HepG2 (cell line): ENCODE results near the gene PPP2R2C. TPM values are rescaled to one million over a fixed set of nuclear protein-coding genes. Genes with fewer than 3 reads are reported as not detected.

ENCODE experiments used
- ATAC-seq: fragments of 200-7000 bp; cut with Tn5 transposase; 3 replicates; pipeline ENCODE4 v1.9.1; 2020; ENCODE audit warnings: mild to moderate bottlenecking, moderate library complexity
- BruUV-seq: library from RNA; stranded (reverse); fragments of 400-500 nt; replicated peaks from 2 replicates; lab custom pipeline; 2021; lab: Mats Ljungman, UMichigan
- CTCF ChIA-PET: fragments of 300-600 bp; formaldehyde crosslinking; extraction: SDS; loops from one replicate; lab custom pipeline; 2021; ENCODE audit warnings: low total read pairs, inconsistent platforms, low intra/inter-chr PET ratio; lab: Yijun Ruan, JAX
- POLR2A ChIA-PET: fragments of 350-600 bp; sonication (Branson Sonifier 250); formaldehyde crosslinking; loops from one replicate; lab custom pipeline; 2020; ENCODE audit warnings: antibody characterized with exemption, inconsistent platforms; lab: Yijun Ruan, JAX
- DNase-seq: peaks from one replicate; pipeline ENCODE4 v3.0.0-alpha.2; 2015; ENCODE audit warnings: low spot score
- FAIRE-seq: peaks from 3 replicates; lab custom pipeline; 2011; peaks lifted over from hg19 to GRCh38; lab: Jason Lieb, UNC
- H2AFZ ChIP-seq: one replicate; pipeline ENCODE4 v1.6.1; 2011; ENCODE audit warnings: low read length, inconsistent platforms
- H3K27ac ChIP-seq: fragments of 300-600 bp; 3 replicates; pipeline ENCODE4 v1.8.0; 2011; ENCODE audit warnings: mixed run types, mild to moderate bottlenecking, mixed read lengths, low read length, inconsistent platforms; ENCODE audit not compliant: insufficient read depth; ENCODE audit errors: extremely low read length
- H3K27me3 ChIP-seq, 2 experiments: fragments of 200-600 bp in 1 of 2; 2 replicates in 1 of 2; 3 replicates in 1 of 2; pipeline versions ENCODE4 v1.6.0 to v1.8.0; 2011; ENCODE audit warnings: low read length in 2 of 2, mild to moderate bottlenecking in 2 of 2, moderate library complexity in 2 of 2, inconsistent platforms in 1 of 2; ENCODE audit not compliant: insufficient read depth in 2 of 2, control insufficient read depth in 1 of 2
- H3K36me3 ChIP-seq, 2 experiments: fragments of 200-600 bp in 1 of 2; replicated peaks in 1 of 2; 2 replicates in 1 of 2; 3 replicates in 1 of 2; pipeline versions ENCODE4 v1.5.1 to v1.8.0; 2011; ENCODE audit warnings: low read length in 2 of 2, inconsistent platforms in 1 of 2; ENCODE audit not compliant: insufficient read depth in 2 of 2, control insufficient read depth in 1 of 2
- H3K4me1 ChIP-seq: 2 replicates; pipeline ENCODE4 v1.5.1; 2012; ENCODE audit warnings: low read length, inconsistent platforms; ENCODE audit not compliant: insufficient read depth
- H3K4me2 ChIP-seq: 2 replicates; pipeline ENCODE4 v1.6.0; 2011; ENCODE audit warnings: low read depth, low read length, inconsistent platforms
- H3K4me3 ChIP-seq, 3 experiments: fragments of 200-600 bp in 1 of 3; sonication (generic), shearing (Covaris generic) in 1 of 3; replicated peaks in 1 of 3; 2 replicates each; pipeline ENCODE4 v1.5.1; 2011 to 2016; ENCODE audit warnings: low read length in 3 of 3, inconsistent platforms in 2 of 3, low read depth in 2 of 3, mild to moderate bottlenecking in 2 of 3, control low read depth in 1 of 3, mixed read lengths in 1 of 3; ENCODE audit not compliant: insufficient read depth in 1 of 3
- H3K79me2 ChIP-seq: one replicate; pipeline ENCODE4 v1.6.1; 2011; ENCODE audit warnings: low read length, inconsistent platforms; ENCODE audit not compliant: insufficient read depth
- H3K9ac ChIP-seq: 2 replicates; pipeline ENCODE4 v1.6.0; 2011; ENCODE audit warnings: mild to moderate bottlenecking, low read depth, low read length, inconsistent platforms; ENCODE audit not compliant: insufficient read depth
- H3K9me3 ChIP-seq: 2 replicates; pipeline ENCODE4 v1.5.1; 2012; ENCODE audit warnings: mild to moderate bottlenecking, low read length
- H4K20me1 ChIP-seq: 2 replicates; pipeline ENCODE4 v1.6.0; 2011; ENCODE audit warnings: inconsistent platforms, mild to moderate bottlenecking, low read length, moderate library complexity; ENCODE audit not compliant: insufficient read depth
- AKNA ChIP-seq: sonication (generic); formaldehyde crosslinking; IDR thresholded peaks from 2 replicates; pipeline ENCODE4 v1.4.0; 2020; ENCODE audit warnings: missing genetic modification reagents, borderline replicate concordance
- EHMT2 ChIP-seq: fragments of 200-600 bp; sonication (generic); IDR thresholded peaks from 2 replicates; pipeline ENCODE4 v1.7.0; 2017; ENCODE audit warnings: antibody characterized with exemption, low read depth, low read length, borderline replicate concordance
- FLYWCH1 ChIP-seq: sonication (generic); formaldehyde crosslinking; IDR thresholded peaks from 2 replicates; pipeline ENCODE4 v1.8.1; 2023; ENCODE audit warnings: mild to moderate bottlenecking, missing genetic modification reagents
- HDAC1 ChIP-seq: sonication (generic); formaldehyde crosslinking; IDR thresholded peaks from 2 replicates; pipeline ENCODE4 v1.5.1; 2020; ENCODE audit warnings: mild to moderate bottlenecking, missing genetic modification reagents
- NFKB2 ChIP-seq: sonication (generic); formaldehyde crosslinking; IDR thresholded peaks from 2 replicates; pipeline ENCODE4 v1.4.0; 2020; ENCODE audit warnings: missing genetic modification reagents, borderline replicate concordance
- THAP7 ChIP-seq: sonication (generic); formaldehyde crosslinking; IDR thresholded peaks from 2 replicates; pipeline ENCODE4 v1.8.1; 2023; ENCODE audit warnings: mild to moderate bottlenecking, missing genetic modification reagents
- ZNF549 ChIP-seq: sonication (generic); formaldehyde crosslinking; IDR thresholded peaks from 2 replicates; pipeline ENCODE4 v1.5.0; 2020; ENCODE audit warnings: missing genetic modification reagents
- WGBS: methylation state at CpG from one replicate; pipeline ENCODE4 v1.1.6; 2017; ENCODE audit warnings: low lambda C conversion rate; 5-methylcytosine and 5-hydroxymethylcytosine counted together
- in situ Hi-C: cut with HindIII; loops from 2 replicates; pipeline ENCODE4 v1.10.0; 2017; ENCODE audit warnings: low pct_unique_long_range_greater_than_20kb; ENCODE audit not compliant: extremely low pct_ligation_motif_present
- intact Hi-C: fragments of 100-400 bp; cut with micrococcal nuclease; formaldehyde crosslinking; loops from one replicate; pipeline ENCODE4 v1.10.0; 2022; ENCODE audit not compliant: unreplicated experiment
- polyA plus RNA-seq, 8 experiments: library from polyadenylated mRNA; depleted of rRNA in 3 of 8; stranded (reverse) in 7 of 8; unstranded in 1 of 8; fragments of >200 nt; fragmentation: Illumina TruSeq in 4 of 8; extraction: Trizol in 4 of 8; gene quantifications; 2 replicates each; pipeline versions ENCODE4 v1.2.1 to v1.2.3, GENCODE V29; 2011 to 2016; ENCODE audit warnings: low read depth in 4 of 8, missing spikeins in 1 of 8, mixed read lengths in 1 of 8; ENCODE audit not compliant: insufficient read depth in 1 of 8
- total RNA-seq, 5 experiments: library from RNA; depleted of rRNA; stranded (reverse); fragments of >200 nt; fragmentation: Illumina TruSeq; extraction: Trizol; gene quantifications; 2 replicates each; pipeline ENCODE4 v1.2.3, GENCODE V29; 2016; ENCODE audit warnings: low read depth in 1 of 5

PPP2R2C gene
- total and polyA plus RNA-seq, 2 of the 13 experiments (the other 11 are each of a cell fraction or from before 2014, with no cell fraction given) = 0.60 to 8.6 TPM

GRCh38 chr4:6464842-6465588, 7.4 kb downstream of the PPP2R2C start:
- no peak for ATAC-seq
- H3K36me3 ChIP-seq = no peaks in the 10 kb centered on the region
- no peak overlapping the region for H3K9ac ChIP-seq
- no peak overlapping the region for H3K4me2 ChIP-seq
- no peak overlapping the region for H3K4me3 ChIP-seq
- WGBS = 5% methylated on average over 6 of the region's 7 CpGs
- TF ChIP-seq AKNA (CRISPR knock-in tag) (no peak), ZNF549 (CRISPR knock-in tag) (no peak), NFKB2 (no peak), EHMT2 (no peak), THAP7 (CRISPR knock-in tag) (no peak), FLYWCH1 (CRISPR knock-in tag) (no peak), HDAC1 (no peak)
- H4K20me1 ChIP-seq = no peaks in the 10 kb centered on the region
- BruUV-seq = no TSS peak
- H3K27me3 ChIP-seq = peaks cover 4 to 35% of the 10 kb centered on the region in 2 experiments; a peak in 4 of 5 replicates
- intact Hi-C loops = no loop called here
- no peaks in the 10 kb centered on the region for H3K9me3 ChIP-seq
- H3K27ac ChIP-seq = no peak overlapping the region
- CTCF ChIA-PET = no interaction called here
- H2AFZ ChIP-seq = no peak overlapping the region
- H3K79me2 ChIP-seq = no peaks in the 10 kb centered on the region
- in situ Hi-C loops = no loop called here
- H3K4me1 ChIP-seq = no peaks in the 10 kb centered on the region
- FAIRE-seq = no peak
- DNase-seq = no peak
- POLR2A ChIA-PET = no interaction called here
